Prostate gland (tissue), 2 donors: ENCODE results near the gene CLTB. TPM values are rescaled to one million over a fixed set of nuclear protein-coding genes. Genes with fewer than 3 reads are reported as not detected.

Experiments used
- DNase-seq: peaks from one replicate; pipeline ENCODE4 v3.0.0-alpha.2; 2019; ENCODE audit warnings: low spot score
- H3K27ac ChIP-seq, 2 donors: fragments of 200-600 bp; sonication (generic); 2 replicates each; pipeline ENCODE4 v1.5.1; 2017 to 2019
- H3K27me3 ChIP-seq: fragments of 200-600 bp; sonication (generic); replicated peaks from 2 replicates; pipeline ENCODE4 v1.5.1; 2019; ENCODE audit not compliant: insufficient read depth
- H3K36me3 ChIP-seq, 2 donors: fragments of 200-600 bp; sonication (generic); 1 replicate in 1 of 2; 2 replicates in 1 of 2; pipeline versions ENCODE4 v1.5.1 to v1.8.1; 2017 to 2019
- H3K4me1 ChIP-seq: fragments of 200-600 bp; sonication (generic); replicated peaks from 2 replicates; pipeline ENCODE4 v1.5.1; 2019
- H3K4me3 ChIP-seq, 2 donors: fragments of 200-600 bp; sonication (generic); 2 replicates each; pipeline ENCODE4 v1.5.1; 2017 to 2019
- H3K9me3 ChIP-seq: fragments of 200-600 bp; sonication (generic); 2 replicates; pipeline ENCODE4 v1.5.1; 2017
- POLR2A ChIP-seq: fragments of 450-650 bp; IDR thresholded peaks from one replicate; pipeline ENCODE4 v1.6.1; 2016; ENCODE audit warnings: antibody characterized with exemption, mild to moderate bottlenecking
- POLR2AphosphoS5 ChIP-seq: sonication (generic); formaldehyde crosslinking; IDR thresholded peaks from one replicate; pipeline ENCODE4 v1.6.1; 2017; ENCODE audit warnings: antibody characterized with exemption
- WGBS: methylation state at CpG from one replicate; pipeline ENCODE4 v1.1.5; 2018; 5-methylcytosine and 5-hydroxymethylcytosine counted together
- intact Hi-C: fragments of 100-400 bp; cut with DNase I; formaldehyde crosslinking; loops from one replicate; pipeline ENCODE4 v1.14.2; 2022
- total RNA-seq, 2 donors: library from RNA; depleted of rRNA; stranded (reverse); fragments of >200 nt; gene quantifications; one replicate each; pipeline ENCODE4 v1.1.0, GENCODE V29; 2016
- TF ChIP-seq, protein P1 (sequence below), 4 experiments: fragments of 200-600 bp in 2 of 4; fragments of 450-650 bp in 2 of 4; sonication (generic) in 2 of 4; IDR thresholded peaks; 1 replicate in 3 of 4; 2 replicates in 1 of 4; pipeline ENCODE4 v1.5.1; 2016 to 2019; ENCODE audit warnings: antibody characterized with exemption in 4 of 4, mild to moderate bottlenecking in 2 of 4, moderate library complexity in 2 of 4

The CLTB gene
- total RNA-seq, 2 donors from 2014 or later, result 105 to 125 TPM

DNA sequence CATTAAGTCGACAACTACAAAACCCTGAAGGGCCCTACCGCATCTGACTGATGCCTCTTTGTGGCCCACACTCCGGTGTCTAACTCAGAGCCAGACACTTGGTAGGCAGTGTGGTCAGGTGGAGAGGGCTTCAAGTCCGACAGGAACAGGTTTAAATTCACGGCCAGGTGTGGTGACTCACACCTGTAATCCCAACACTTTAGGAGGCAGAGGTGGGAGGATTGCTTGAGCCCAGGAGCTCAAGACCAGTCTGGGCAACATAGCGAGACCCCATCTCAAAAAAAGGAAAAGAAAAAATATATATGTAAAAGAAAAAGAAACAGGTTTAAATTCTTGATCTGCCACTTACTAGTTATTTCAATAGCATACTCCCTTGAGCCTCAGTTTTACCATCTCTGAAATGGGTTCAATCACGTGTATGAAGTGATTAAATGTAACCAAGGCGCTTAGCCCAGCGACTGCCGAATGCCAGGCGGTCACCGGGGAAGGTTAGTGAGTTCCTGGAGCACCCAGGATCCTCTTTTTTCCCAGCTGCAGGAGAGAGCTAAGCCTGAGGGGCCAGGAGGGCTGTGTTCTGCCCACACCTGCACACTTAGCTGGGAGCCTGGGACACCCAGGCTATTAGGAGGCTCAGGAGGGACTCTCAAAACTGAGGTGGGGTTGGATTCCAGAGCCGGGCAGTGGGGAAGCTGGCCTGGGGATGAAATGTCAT is 943 bp downstream of the CLTB start:
- intact Hi-C loops, result loop anchor here (5.0 to 10.0 kb wide), 3 partner anchors 122 to 229 kb away; partner anchors contain the start of genes RNF44 and TSPAN17
- WGBS, result 65% methylated on average over 13 of the region's 13 CpGs
- H3K27ac ChIP-seq, result peak overlapping the region; percentile 83 to 85
- TF ChIP-seq POLR2AphosphoS5 (no peak), POLR2A (no peak)
- TF ChIP-seq, protein P1, sequence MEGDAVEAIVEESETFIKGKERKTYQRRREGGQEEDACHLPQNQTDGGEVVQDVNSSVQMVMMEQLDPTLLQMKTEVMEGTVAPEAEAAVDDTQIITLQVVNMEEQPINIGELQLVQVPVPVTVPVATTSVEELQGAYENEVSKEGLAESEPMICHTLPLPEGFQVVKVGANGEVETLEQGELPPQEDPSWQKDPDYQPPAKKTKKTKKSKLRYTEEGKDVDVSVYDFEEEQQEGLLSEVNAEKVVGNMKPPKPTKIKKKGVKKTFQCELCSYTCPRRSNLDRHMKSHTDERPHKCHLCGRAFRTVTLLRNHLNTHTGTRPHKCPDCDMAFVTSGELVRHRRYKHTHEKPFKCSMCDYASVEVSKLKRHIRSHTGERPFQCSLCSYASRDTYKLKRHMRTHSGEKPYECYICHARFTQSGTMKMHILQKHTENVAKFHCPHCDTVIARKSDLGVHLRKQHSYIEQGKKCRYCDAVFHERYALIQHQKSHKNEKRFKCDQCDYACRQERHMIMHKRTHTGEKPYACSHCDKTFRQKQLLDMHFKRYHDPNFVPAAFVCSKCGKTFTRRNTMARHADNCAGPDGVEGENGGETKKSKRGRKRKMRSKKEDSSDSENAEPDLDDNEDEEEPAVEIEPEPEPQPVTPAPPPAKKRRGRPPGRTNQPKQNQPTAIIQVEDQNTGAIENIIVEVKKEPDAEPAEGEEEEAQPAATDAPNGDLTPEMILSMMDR (IDR thresholded peaks at IDR 0.05), result no peak
- H3K9me3 ChIP-seq, result no peaks in the 10 kb centered on the region
- no peaks in the 10 kb centered on the region for H3K27me3 ChIP-seq
- no peak for DNase-seq
- H3K4me1 ChIP-seq, result no peaks in the 10 kb centered on the region
- no peaks in the 10 kb centered on the region for H3K36me3 ChIP-seq
- H3K4me3 ChIP-seq, result peak overlapping the region; percentile 92 to 98

- Histone ChIP-seq H3K27ac (no peak overlapping the region), H3K27me3 (no peaks in the 10 kb centered on the region), H3K9me3 (no peaks in the 10 kb centered on the region), H3K4me3 (no peak overlapping the region), H3K4me1 (no peaks in the 10 kb centered on the region), H3K36me3 (no peaks in the 10 kb centered on the region)
- WGBS, result 49% methylated on average over 3 of the region's 3 CpGs
- intact Hi-C loops, result loop anchor here (5.0 to 10.0 kb wide), 3 partner anchors 123 to 230 kb away; partner anchors contain the start of genes RNF44 and TSPAN17
- DNase-seq, result no peak
- TF ChIP-seq, protein P1 (IDR thresholded peaks at IDR 0.05), result no peak
- TF ChIP-seq POLR2A (no peak), POLR2AphosphoS5 (no peak)
Measured at GRCh38 chr5:176414704-176415103, 1.6 kb downstream of the CLTB start.

DNA sequence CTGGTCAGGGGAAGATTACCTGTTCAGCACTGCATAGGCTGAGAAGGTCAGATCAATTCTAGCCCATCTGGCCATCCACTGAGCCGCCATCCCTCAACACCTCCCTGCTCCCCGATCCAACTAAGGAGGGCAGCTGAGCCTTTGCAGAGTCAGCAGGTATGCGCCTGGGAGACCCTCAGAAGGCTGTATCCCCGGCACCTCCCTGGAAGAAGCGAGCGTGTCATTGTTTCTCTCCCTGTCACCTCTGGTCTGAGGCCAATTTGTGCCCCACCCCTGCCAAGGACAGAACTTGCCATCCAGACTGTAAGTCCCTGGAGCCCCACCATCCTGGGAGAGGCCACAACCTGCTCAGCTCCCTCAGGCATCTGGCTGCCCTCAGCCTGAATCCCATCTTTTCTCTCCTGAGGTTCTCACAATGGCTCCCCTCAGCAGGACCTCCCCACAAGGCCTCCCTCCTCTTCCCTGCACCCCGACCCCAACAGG is 2.6 kb downstream of the CLTB start:
- no peaks in the 10 kb centered on the region for H3K36me3 ChIP-seq
- TF ChIP-seq POLR2A (no peak), POLR2AphosphoS5 (no peak)
- TF ChIP-seq, protein P1 (IDR thresholded peaks at IDR 0.05), result no peak
- H3K4me3 ChIP-seq, result no peak overlapping the region
- H3K27me3 ChIP-seq, result no peaks in the 10 kb centered on the region
- H3K4me1 ChIP-seq, result no peaks in the 10 kb centered on the region
- H3K9me3 ChIP-seq, result no peaks in the 10 kb centered on the region
- intact Hi-C loops, result loop anchor here (10.0 kb wide), 2 partner anchors 161 to 231 kb away; partner anchors contain the start of gene TSPAN17
- no peak overlapping the region for H3K27ac ChIP-seq
- no peak for DNase-seq
- 91% methylated on average over 7 of the region's 7 CpGs for WGBS

GRCh38 chr5:176413255-176413565 is 3.1 kb downstream of the CLTB start:
- no peak overlapping the region for H3K4me3 ChIP-seq
- TF ChIP-seq POLR2A (no peak), POLR2AphosphoS5 (no peak)
- TF ChIP-seq, protein P1 (IDR thresholded peaks at IDR 0.05), result no peak

More at GRCh38 chr5:176413255-176413565, 3.1 kb downstream of the CLTB start:
- Histone ChIP-seq H3K27me3 (no peaks in the 10 kb centered on the region), H3K36me3 (no peaks in the 10 kb centered on the region), H3K27ac (no peak overlapping the region), H3K9me3 (no peaks in the 10 kb centered on the region), H3K4me1 (no peaks in the 10 kb centered on the region)
- intact Hi-C loops, result loop anchor here (10.0 kb wide), 2 partner anchors 162 to 232 kb away; partner anchors contain the start of gene TSPAN17
- WGBS, result 24% methylated on average over 2 of the region's 2 CpGs
- no peak for DNase-seq
